HepG2 (cell line): ENCODE measurements around the gene HAP1. TPM values are rescaled to one million over a fixed set of nuclear protein-coding genes. Genes with fewer than 3 reads are reported as not detected.
A peak's percentile ranks its signal among the peaks of the same experiment; 100 is the strongest.

ENCODE experiments used
- DR1 ChIP-seq: sonication (generic); formaldehyde crosslinking; IDR thresholded peaks from 2 replicates; pipeline ENCODE4 v1.8.0; 2021; ENCODE audit warnings: mild to moderate bottlenecking, missing genetic modification reagents, inconsistent platforms
- FOXA1 ChIP-seq, 2 experiments: fragments of 450-650 bp in 1 of 2; sonication (generic) in 1 of 2; formaldehyde crosslinking in 1 of 2; IDR thresholded peaks; 2 replicates each; pipeline versions ENCODE4 v1.4.0 to v1.6.1; 2016 to 2020; ENCODE audit warnings: missing genetic modification reagents in 1 of 2
- GABPB1 ChIP-seq: IDR thresholded peaks from 2 replicates; pipeline ENCODE4 v1.6.1; 2016; ENCODE audit warnings: mild to moderate bottlenecking, missing genetic modification reagents, moderate library complexity, missing compliant biosample characterization
- HOXA7 ChIP-seq: sonication (generic); formaldehyde crosslinking; IDR thresholded peaks from 2 replicates; pipeline ENCODE4 v1.8.1; 2022; ENCODE audit warnings: mild to moderate bottlenecking, missing genetic modification reagents, moderate library complexity
- MAFK ChIP-seq, 2 experiments: IDR thresholded peaks in 1 of 2; conservative IDR thresholded peaks in 1 of 2; 2 replicates each; pipeline ENCODE4 v1.6.1; 2011; ENCODE audit warnings: improper control_type of control experiment in 2 of 2, low read length in 2 of 2
- PAF1 ChIP-seq: IDR thresholded peaks from 2 replicates; pipeline ENCODE4 v1.6.1; 2016; ENCODE audit warnings: missing genetic modification reagents, missing compliant biosample characterization
- RBAK ChIP-seq: sonication (generic); formaldehyde crosslinking; IDR thresholded peaks from 2 replicates; pipeline ENCODE4 v1.5.1; 2020; ENCODE audit warnings: mild to moderate bottlenecking, missing genetic modification reagents
- TBX2 ChIP-seq: sonication (generic); formaldehyde crosslinking; IDR thresholded peaks from 2 replicates; pipeline ENCODE4 v1.5.0; 2020; ENCODE audit warnings: missing genetic modification reagents, mild to moderate bottlenecking, borderline replicate concordance
- TBX3 ChIP-seq: fragments of 450-650 bp; IDR thresholded peaks from 2 replicates; pipeline ENCODE4 v1.6.1; 2017; ENCODE audit warnings: antibody characterized with exemption, mild to moderate bottlenecking, inconsistent platforms, borderline replicate concordance
- ZC3H13 ChIP-seq: sonication (generic); formaldehyde crosslinking; IDR thresholded peaks from 2 replicates; pipeline ENCODE4 v1.8.1; 2023; ENCODE audit warnings: mild to moderate bottlenecking, missing genetic modification reagents, moderate library complexity
- ZNF563 ChIP-seq: sonication (generic); formaldehyde crosslinking; IDR thresholded peaks from 2 replicates; pipeline ENCODE4 v1.8.0; 2022; ENCODE audit warnings: mild to moderate bottlenecking, moderate library complexity, missing genetic modification reagents
- polyA plus RNA-seq, 8 experiments: library from polyadenylated mRNA; depleted of rRNA in 3 of 8; stranded (reverse) in 7 of 8; unstranded in 1 of 8; fragments of >200 nt; fragmentation: Illumina TruSeq in 4 of 8; extraction: Trizol in 4 of 8; gene quantifications; 2 replicates each; pipeline versions ENCODE4 v1.2.1 to v1.2.3, GENCODE V29; 2011 to 2016; ENCODE audit warnings: low read depth in 4 of 8, missing spikeins in 1 of 8, mixed read lengths in 1 of 8; ENCODE audit not compliant: insufficient read depth in 1 of 8
- total RNA-seq, 5 experiments: library from RNA; depleted of rRNA; stranded (reverse); fragments of >200 nt; fragmentation: Illumina TruSeq; extraction: Trizol; gene quantifications; 2 replicates each; pipeline ENCODE4 v1.2.3, GENCODE V29; 2016; ENCODE audit warnings: low read depth in 1 of 5
- TF ChIP-seq, protein P1 (sequence below): sonication (generic); formaldehyde crosslinking; IDR thresholded peaks from 2 replicates; pipeline ENCODE4 v1.8.1; 2023; ENCODE audit warnings: mild to moderate bottlenecking, missing genetic modification reagents
- TF ChIP-seq, protein P2 (sequence below): sonication (generic); formaldehyde crosslinking; IDR thresholded peaks from 2 replicates; pipeline ENCODE4 v1.8.1; 2022; ENCODE audit warnings: low read depth, mild to moderate bottlenecking, missing genetic modification reagents
- TF ChIP-seq, protein P3 (sequence below), 2 experiments: sonication (generic) in 1 of 2; formaldehyde crosslinking in 1 of 2; IDR thresholded peaks; 2 replicates each; pipeline versions ENCODE4 v1.6.1 to v1.9.0; 2014 to 2022; ENCODE audit warnings: antibody characterized with exemption in 1 of 2, borderline replicate concordance in 1 of 2, inconsistent platforms in 1 of 2, low read depth in 1 of 2, missing genetic modification reagents in 1 of 2
- TF ChIP-seq, protein P4 (sequence below): IDR thresholded peaks from 2 replicates; pipeline ENCODE4 v1.6.1; 2016; ENCODE audit warnings: low read depth, borderline replicate concordance
- TF ChIP-seq, protein P5 (sequence below): sonication (generic); formaldehyde crosslinking; IDR thresholded peaks from 2 replicates; pipeline ENCODE4 v1.4.0; 2020; ENCODE audit warnings: mild to moderate bottlenecking, missing genetic modification reagents

Gene HAP1
- total and polyA plus RNA-seq, 2 of the 13 experiments (the other 11 are each of a cell fraction or from before 2014, with no cell fraction given), result 0.07 TPM

DNA sequence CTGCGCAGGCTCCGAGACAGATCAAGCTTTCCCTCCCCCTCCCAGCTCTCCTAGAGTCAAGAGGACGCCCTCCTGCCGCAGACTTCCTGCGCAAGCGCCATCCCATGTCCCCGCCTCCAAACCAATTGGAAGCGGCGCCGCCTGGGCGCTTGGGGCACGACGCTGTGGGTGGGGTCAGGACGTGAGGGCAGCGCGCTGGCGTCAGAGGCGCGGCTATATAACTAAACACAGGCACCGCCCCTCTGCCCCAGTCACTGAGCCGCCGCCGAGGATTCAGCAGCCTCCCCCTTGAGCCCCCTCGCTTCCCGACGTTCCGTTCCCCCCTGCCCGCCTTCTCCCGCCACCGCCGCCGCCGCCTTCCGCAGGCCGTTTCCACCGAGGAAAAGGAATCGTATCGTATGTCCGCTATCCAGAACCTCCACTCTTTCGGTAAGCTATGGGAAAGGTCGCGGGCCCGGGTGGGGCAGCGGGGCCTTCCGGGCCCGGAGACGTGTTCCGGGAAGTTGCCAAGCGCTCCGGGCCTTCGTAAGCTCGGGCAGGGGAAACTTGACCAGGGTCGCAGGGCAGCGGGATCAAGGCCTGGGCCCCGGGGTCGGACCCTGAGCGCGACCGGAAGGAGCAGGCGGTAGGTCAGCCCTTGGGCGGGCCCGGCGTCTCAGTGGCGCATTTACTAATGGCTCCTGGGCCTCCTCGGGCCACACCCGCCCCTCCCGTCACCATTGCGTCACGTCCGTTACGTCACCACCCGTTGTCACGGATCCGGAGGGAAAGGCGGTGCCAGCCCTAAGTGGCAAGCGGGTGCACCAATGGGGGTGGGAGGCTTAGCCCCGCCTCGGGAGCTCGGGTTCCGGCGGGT, 45.6 kb downstream of the HAP1 start, which contains the start of gene EIF1 (continued):
- TF ChIP-seq, protein P1, sequence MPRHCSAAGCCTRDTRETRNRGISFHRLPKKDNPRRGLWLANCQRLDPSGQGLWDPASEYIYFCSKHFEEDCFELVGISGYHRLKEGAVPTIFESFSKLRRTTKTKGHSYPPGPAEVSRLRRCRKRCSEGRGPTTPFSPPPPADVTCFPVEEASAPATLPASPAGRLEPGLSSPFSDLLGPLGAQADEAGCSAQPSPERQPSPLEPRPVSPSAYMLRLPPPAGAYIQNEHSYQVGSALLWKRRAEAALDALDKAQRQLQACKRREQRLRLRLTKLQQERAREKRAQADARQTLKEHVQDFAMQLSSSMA, result peak; percentile 55; the same call in 1 of the 2 replicates
- peak; percentile 99 for TF ChIP-seq ZNF563 (CRISPR knock-in tag)
- TF ChIP-seq, protein P2, sequence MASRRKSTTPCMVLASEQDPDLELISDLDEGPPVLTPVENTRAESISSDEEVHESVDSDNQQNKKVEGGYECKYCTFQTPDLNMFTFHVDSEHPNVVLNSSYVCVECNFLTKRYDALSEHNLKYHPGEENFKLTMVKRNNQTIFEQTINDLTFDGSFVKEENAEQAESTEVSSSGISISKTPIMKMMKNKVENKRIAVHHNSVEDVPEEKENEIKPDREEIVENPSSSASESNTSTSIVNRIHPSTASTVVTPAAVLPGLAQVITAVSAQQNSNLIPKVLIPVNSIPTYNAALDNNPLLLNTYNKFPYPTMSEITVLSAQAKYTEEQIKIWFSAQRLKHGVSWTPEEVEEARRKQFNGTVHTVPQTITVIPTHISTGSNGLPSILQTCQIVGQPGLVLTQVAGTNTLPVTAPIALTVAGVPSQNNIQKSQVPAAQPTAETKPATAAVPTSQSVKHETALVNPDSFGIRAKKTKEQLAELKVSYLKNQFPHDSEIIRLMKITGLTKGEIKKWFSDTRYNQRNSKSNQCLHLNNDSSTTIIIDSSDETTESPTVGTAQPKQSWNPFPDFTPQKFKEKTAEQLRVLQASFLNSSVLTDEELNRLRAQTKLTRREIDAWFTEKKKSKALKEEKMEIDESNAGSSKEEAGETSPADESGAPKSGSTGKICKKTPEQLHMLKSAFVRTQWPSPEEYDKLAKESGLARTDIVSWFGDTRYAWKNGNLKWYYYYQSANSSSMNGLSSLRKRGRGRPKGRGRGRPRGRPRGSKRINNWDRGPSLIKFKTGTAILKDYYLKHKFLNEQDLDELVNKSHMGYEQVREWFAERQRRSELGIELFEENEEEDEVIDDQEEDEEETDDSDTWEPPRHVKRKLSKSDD (CRISPR knock-in tag), result peak; percentile 88
- TF ChIP-seq ZC3H13 (CRISPR knock-in tag), result peak; percentile 95
- TF ChIP-seq, protein P3, sequence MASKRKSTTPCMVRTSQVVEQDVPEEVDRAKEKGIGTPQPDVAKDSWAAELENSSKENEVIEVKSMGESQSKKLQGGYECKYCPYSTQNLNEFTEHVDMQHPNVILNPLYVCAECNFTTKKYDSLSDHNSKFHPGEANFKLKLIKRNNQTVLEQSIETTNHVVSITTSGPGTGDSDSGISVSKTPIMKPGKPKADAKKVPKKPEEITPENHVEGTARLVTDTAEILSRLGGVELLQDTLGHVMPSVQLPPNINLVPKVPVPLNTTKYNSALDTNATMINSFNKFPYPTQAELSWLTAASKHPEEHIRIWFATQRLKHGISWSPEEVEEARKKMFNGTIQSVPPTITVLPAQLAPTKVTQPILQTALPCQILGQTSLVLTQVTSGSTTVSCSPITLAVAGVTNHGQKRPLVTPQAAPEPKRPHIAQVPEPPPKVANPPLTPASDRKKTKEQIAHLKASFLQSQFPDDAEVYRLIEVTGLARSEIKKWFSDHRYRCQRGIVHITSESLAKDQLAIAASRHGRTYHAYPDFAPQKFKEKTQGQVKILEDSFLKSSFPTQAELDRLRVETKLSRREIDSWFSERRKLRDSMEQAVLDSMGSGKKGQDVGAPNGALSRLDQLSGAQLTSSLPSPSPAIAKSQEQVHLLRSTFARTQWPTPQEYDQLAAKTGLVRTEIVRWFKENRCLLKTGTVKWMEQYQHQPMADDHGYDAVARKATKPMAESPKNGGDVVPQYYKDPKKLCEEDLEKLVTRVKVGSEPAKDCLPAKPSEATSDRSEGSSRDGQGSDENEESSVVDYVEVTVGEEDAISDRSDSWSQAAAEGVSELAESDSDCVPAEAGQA (IDR thresholded peaks at IDR 0.05; ENCODE audit: low read depth), result peak; percentile 96
- TF ChIP-seq, protein P3 (CRISPR knock-in tag; IDR thresholded peaks at IDR 0.05; ENCODE audit: borderline replicate concordance), result 0 out of 2 replicates have a peak, but pooled peaks have one; percentile 10
- peak; percentile 25; the same call in 1 of the 2 replicates for TF ChIP-seq TBX3
- peak; percentile 99 for TF ChIP-seq PAF1 (CRISPR knock-in tag)
- TF ChIP-seq TBX2 (CRISPR knock-in tag), result peak; percentile 93
- TF ChIP-seq, protein P4, sequence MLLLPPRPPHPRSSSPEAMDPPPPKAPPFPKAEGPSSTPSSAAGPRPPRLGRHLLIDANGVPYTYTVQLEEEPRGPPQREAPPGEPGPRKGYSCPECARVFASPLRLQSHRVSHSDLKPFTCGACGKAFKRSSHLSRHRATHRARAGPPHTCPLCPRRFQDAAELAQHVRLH (CRISPR knock-in tag), result peak; percentile 90; the same call in 1 of the 2 replicates
- TF ChIP-seq MAFK (conservative IDR thresholded peaks at IDR 0.05 in 1 of 2, IDR thresholded peaks at IDR 0.05 in 1 of 2; ENCODE audit: low read length in 2 of 2), result no peak
- peak; percentile 100 for TF ChIP-seq DR1 (CRISPR knock-in tag)
- TF ChIP-seq GABPB1 (CRISPR knock-in tag), result peak; percentile 96
- TF ChIP-seq FOXA1 (IDR thresholded peaks at IDR 0.05), result no peak
- peak; percentile 78 for TF ChIP-seq FOXA1 (CRISPR knock-in tag; IDR thresholded peaks at IDR 0.05)
- TF ChIP-seq, protein P5, sequence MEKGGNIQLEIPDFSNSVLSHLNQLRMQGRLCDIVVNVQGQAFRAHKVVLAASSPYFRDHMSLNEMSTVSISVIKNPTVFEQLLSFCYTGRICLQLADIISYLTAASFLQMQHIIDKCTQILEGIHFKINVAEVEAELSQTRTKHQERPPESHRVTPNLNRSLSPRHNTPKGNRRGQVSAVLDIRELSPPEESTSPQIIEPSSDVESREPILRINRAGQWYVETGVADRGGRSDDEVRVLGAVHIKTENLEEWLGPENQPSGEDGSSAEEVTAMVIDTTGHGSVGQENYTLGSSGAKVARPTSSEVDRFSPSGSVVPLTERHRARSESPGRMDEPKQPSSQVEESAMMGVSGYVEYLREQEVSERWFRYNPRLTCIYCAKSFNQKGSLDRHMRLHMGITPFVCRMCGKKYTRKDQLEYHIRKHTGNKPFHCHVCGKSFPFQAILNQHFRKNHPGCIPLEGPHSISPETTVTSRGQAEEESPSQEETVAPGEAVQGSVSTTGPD, result 0 out of 2 replicates have a peak, but pooled peaks have one; percentile 43
- no peak for TF ChIP-seq HOXA7 (CRISPR knock-in tag)
- no peak; the same call in 1 of the 2 replicates for TF ChIP-seq RBAK
